ENCODE results near the gene EEPD1.

Gene EEPD1

DNA sequence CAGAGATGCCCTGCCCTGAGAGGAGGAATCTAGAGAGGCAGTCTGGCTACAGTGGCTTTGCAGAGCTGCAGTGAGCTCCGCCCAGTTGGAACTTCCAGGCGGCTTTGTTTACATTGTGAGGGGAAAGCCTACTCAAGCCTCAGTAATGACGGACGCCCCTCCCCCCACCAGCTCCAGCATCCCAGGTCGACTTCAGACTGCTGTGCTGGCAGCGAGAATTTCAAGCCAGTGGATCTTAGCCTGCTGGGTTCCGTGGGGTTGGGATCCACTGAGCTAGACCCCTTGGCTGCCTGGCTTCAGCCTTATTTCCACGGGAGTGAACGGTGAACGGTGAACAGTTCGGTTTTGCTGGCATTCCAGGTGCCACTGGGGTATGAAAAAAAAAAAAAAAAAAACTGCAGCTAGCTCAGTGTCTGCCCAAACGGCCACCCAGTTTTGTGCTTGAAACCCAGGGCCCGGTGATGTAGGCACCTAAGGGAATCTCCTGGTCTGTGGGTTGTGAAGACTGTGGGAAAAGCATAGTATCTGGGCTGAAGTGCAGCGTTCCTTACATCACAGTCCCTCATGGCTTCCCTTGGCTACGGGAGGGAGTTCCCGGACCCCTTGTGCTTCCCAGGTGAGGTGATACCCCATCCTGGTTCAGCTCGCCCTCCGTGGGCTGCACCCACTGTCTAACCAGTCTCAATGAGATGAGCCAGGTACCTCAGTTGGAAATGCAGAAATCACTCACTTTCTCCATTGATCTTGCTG, 105.6 kb downstream of the EEPD1 start:
- peak; percentile 70 for DNase-seq

DNA sequence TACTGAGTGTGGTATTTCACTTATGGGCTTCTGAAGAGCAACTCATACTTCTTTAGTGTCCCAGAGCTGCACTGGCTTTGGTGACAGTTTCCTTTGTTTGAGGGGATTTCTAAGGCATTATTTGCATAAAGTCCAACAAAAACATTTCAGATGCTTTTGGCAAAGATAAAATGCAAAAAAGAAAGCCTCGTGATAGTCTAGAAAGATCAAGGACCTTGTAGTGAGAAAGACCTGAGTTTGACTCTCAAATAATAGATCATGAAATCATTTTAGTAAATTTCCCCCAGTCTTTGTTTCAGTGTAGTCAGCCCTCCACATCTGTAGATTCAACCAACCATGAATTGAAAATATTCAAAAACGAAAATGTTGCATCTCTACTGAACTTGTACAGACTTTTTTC, 107.4 kb downstream of the EEPD1 start:
- DNase-seq = no peak

DNA sequence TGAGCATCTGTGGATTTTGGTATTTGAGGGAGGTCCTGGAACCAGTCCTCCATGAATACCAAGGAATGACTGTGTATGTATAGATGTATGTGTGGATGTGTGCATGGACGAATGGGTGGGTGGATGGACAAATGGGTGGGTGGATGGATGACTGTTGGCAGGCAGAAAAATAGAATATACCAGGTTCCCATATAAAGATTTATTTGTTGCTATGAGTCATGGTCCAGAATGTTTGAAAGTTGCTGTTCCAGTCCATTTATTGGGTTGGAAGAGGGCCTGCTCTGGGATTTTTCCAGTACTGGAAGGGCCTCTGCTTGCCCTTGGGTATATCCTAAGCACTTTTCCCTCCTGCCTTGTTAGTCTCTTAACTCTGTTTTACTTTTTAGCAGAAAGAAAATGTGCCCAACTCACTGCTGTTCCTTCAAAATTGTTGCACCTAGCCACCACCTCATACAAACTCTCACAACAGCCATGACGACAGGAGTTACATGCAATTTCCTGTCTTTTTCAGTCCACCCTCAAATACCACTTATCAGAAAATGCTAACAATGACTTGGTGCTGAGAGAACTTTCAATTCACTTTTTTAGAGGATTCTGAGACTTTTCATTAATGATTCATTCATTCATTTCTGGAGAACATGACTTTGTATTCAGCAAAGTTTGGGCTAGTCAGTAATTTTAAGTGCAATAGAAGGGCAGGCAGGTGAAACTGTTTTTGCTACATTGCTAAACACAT, 108.1 kb downstream of the EEPD1 start:
- DNase-seq = no peak

- no peak for DNase-seq
Measured at GRCh38 chr7:36262309-36263094, 109.4 kb downstream of the EEPD1 start.

DNA sequence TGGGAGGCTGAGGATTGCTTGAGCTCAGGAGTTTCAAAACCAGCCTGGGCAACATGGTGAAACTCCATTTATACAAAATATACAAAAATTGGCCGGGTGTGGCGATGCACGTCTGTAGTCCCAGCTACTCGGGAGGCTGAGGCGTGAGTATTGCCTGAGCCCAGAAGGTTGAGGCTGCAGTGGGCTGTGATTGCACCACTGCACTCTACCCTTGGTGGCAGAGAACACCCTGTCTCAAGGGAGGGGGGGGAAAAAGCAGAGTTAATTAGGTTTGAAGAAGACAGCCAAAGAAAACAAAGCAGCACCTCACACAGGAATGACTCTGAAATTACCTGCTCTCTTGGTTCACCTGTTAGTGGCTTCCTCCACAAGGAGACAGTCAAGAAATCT, 110.0 kb downstream of the EEPD1 start:
- DNase-seq = no peak

- no peak for DNase-seq
Measured at GRCh38 chr7:36264123-36264801, 111.2 kb downstream of the EEPD1 start.

- no peak for DNase-seq
Measured at GRCh38 chr7:36264913-36265516, 112.0 kb downstream of the EEPD1 start.

DNA sequence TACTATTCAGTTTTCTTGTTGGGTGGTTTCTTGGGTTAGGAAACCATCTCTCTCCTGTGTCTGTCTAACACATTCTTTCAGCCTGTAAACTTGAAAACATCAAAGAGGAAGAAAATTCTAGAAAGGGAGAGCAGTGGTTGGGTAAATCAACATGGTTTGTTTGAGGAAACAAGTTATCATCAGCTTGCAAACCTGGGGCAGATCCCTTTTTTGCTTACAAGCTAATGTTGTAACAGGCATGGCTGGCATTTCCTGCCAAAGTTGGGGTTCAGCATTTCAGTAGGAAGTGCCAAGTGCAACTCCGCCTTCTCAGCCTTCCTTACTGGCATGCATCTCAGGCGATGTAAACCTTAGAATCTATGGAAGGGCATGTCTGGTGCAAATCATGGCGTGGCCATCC, 112.6 kb downstream of the EEPD1 start:
- DNase-seq = no peak

DNA sequence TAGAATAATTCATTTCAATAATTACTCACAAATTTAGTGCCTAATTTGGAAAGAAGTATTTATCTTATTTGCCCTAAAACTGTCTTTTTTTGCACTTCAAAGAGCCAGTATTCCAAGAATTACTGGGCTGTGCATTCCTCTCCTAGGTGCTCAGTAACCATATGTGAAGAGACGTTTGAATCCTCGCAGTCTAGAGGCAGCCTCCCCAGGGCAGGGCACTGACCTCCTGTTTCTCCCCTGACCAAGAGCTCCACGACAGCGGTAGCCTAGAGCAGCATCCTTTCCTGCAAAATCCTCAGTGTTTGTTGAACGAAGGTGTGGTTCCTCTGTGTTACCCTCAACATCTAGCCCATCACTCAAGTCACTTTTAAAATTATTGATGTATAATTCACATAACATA, 113.1 kb downstream of the EEPD1 start:
- no peak for DNase-seq

- DNase-seq = no peak
Measured at GRCh38 chr7:36266683-36267082, 113.6 kb downstream of the EEPD1 start.

DNA sequence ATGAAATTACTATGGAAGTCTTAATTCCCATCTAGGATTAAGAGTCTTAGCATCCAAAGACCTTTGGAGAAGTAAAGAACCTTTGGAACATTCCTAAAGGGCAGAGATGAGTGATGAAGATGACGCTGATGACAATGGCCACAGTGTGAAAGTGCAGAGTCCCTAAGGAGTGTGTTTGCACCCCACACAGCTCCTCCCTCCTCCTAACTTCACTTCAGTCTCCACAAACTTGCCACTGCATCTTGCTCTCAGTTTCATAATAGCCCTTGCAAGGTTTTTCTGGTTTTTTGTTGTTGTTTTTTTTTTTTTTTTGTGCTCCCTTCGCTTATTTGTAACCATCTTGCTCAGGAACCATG, 119.1 kb downstream of the EEPD1 start:
- no peak for DNase-seq

DNA sequence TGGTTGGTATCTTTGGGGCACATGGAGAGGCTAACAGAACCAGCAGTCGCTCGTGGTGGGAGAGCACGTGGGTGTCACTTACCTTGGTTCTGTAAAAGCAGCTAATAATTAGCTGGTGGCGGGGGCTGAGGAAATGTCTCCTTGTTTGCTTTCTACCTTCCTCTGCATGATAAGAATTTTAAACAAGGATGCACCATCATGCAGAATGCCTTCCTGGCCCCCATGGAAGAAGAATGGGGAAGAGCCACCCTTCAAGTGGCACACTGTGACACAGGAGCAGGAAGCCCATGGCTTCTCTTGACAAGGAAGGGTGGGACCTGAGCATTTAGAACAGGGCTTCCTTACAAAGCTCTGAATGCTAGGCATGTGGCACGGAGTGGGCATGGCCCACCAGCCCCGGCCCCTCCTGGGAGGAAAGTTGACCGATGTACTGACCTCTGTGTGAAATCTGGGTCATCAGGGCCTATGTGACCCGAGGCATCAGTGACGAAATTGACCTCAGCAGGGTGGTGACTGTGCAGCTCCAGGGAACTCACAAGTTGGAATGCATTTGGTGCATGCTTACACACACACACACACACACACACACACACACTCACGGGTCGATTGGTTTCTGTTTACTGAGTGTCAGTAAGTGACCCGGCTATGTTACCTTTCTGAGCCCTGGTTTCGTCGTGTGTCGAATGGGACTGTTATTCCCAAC, 119.7 kb downstream of the EEPD1 start:
- no peak for DNase-seq

GRCh38 chr7:36273836-36274235, 120.8 kb downstream of the EEPD1 start:
- DNase-seq = no peak

- no peak for DNase-seq
Measured at GRCh38 chr7:36275735-36276284, 122.8 kb downstream of the EEPD1 start.

DNA sequence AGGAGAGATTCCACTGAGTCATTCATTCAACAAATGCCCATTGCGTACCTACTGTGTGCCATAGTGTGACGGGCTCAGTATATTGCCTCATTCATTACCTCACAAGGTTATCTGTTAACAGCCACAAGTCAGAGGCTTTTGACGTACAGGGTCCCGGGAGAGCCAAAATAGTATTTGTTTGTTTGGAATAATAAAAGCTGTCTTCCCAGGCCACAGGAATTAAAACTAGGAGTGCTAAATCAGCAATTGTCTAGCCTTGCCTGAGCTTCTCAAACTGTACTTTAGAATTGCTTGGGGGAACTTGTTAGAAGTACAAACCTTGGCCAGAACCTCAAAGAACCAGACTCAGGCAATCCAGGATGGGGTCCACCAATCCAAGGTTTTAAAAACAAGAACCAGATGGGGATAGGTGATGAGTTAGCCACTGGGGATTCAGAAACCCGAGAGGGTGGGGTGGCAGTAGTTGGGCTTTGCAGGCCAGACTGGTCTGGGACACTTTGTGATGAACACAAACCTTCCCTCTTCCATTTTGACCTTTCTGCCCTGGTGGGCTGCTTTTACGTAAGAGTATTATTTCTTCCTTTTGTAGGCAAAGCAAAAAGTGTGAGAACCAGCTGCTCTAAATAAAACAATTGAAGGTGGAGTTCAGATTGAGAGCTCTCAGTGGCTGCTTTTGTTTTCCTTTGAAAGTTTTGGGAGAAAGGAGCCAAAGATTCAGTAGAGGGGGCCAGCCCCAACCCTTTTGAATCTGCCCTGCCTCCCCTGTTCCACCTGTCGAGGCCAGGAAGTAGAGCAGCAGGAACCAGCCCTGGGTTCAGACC, 123.6 kb downstream of the EEPD1 start:
- no peak for DNase-seq

- DNase-seq = no peak
Measured at GRCh38 chr7:36277249-36277542, 124.1 kb downstream of the EEPD1 start.

DNA sequence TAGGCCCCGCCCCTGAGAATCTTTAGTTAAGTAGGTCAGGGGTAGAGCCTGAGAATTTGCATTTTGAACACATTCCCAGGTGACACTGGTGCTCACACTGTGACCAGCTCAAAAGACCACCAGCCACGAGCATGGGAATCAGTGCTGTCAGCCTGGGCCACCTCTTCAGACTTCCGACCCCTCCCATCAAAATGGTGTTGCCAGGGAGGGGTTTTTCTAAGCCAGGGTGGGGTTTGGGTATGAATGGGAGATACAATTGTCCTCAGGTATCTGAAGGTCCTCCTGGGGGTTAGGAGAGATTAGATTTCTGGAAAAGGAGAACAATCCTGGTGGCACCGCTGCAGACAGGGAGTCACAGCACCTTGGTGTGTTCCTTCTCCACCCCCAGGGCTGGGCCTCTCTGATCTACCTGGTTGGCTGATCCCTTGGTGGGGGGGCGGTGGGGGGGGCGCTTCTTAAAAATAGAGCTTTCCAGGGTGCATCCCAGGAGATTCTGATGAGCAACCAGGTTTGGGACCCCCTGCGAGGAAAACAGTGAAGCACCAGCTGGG, 125.1 kb downstream of the EEPD1 start:
- DNase-seq = no peak

- DNase-seq = peak; percentile 44
Measured at GRCh38 chr7:36278620-36279172, 125.6 kb downstream of the EEPD1 start.

- no peak for DNase-seq
Measured at GRCh38 chr7:36279200-36279925, 126.3 kb downstream of the EEPD1 start.
